Upper lobe of left lung (tissue), 6 donors: ENCODE measurements around the gene FBF1. TPM values are rescaled to one million over a fixed set of nuclear protein-coding genes. Genes with fewer than 3 reads are reported as not detected.
"Not testable (repeated sequence)": the region's sequence is repeated elsewhere in the genome, so short reads cannot be mapped to it uniquely, and the experiment has no call there.

ENCODE experiments used
- ATAC-seq, 2 donors: fragments of 200-7000 bp; cut with Tn5 transposase; one replicate each; pipeline ENCODE4 v1.9.1; 2022; ENCODE audit warnings: mild to moderate bottlenecking in 2 of 2, moderate library complexity in 2 of 2; ENCODE audit not compliant: low FRiP score in 2 of 2
- DNase-seq, 2 donors: peaks; one replicate each; pipeline ENCODE4 v3.0.0-alpha.2; 2019 to 2020
- H3K27ac ChIP-seq, 4 donors: fragments of 200-600 bp; sonication (generic); one replicate each; pipeline ENCODE4 v1.5.1; 2016 to 2019
- H3K27me3 ChIP-seq, 4 donors: fragments of 200-600 bp; sonication (generic); one replicate each; pipeline ENCODE4 v1.5.1; 2017 to 2019
- H3K36me3 ChIP-seq, 4 donors: fragments of 200-600 bp; sonication (generic); one replicate each; pipeline ENCODE4 v1.5.1; 2016 to 2019
- H3K4me1 ChIP-seq, 4 donors: fragments of 200-600 bp; sonication (generic); one replicate each; pipeline ENCODE4 v1.5.1; 2018 to 2019
- H3K4me3 ChIP-seq, 4 donors: fragments of 200-600 bp; sonication (generic); one replicate each; pipeline ENCODE4 v1.5.1; 2017 to 2019; ENCODE audit warnings: mild to moderate bottlenecking in 2 of 4, moderate library complexity in 1 of 4
- H3K9me3 ChIP-seq, 4 donors: fragments of 200-600 bp; sonication (generic); one replicate each; pipeline ENCODE4 v1.5.1; 2018 to 2019
- CTCF ChIP-seq, 6 experiments: fragments of 450-650 bp in 4 of 6; fragments of 200-600 bp in 2 of 6; sonication (generic) in 2 of 6; IDR thresholded peaks; one replicate each; pipeline ENCODE4 v1.5.1; 2016 to 2019; ENCODE audit warnings: antibody characterized with exemption in 6 of 6
- EP300 ChIP-seq, 4 donors: sonication (generic); formaldehyde crosslinking; IDR thresholded peaks; one replicate each; pipeline ENCODE4 v1.5.1; 2017; ENCODE audit warnings: antibody characterized with exemption in 4 of 4, control low read depth in 2 of 4
- POLR2A ChIP-seq, 4 donors: fragments of 450-650 bp; IDR thresholded peaks; one replicate each; pipeline ENCODE4 v1.5.1; 2016 to 2017; ENCODE audit warnings: antibody characterized with exemption in 4 of 4, mild to moderate bottlenecking in 2 of 4
- POLR2AphosphoS5 ChIP-seq, 2 donors: sonication (generic); formaldehyde crosslinking; IDR thresholded peaks; one replicate each; pipeline ENCODE4 v1.5.1; 2017; ENCODE audit warnings: antibody characterized with exemption in 2 of 2
- WGBS, 2 donors: methylation state at CpG; one replicate each; pipeline ENCODE4 v1.1.5; 2017 to 2018; 5-methylcytosine and 5-hydroxymethylcytosine counted together
- total RNA-seq, 6 donors: library from RNA; depleted of rRNA in 4 of 6; stranded (reverse); fragments of >200 nt in 4 of 6; gene quantifications; one replicate each; pipeline versions ENCODE4 v1.1.0 to v1.2.1, GENCODE V29; 2016 to 2021
- donor health status: DM: no; HTN: no; CAD: no; lungs with moderate emphysema.
- donor health status: DM: no; HTN: yes; CAD: no; lungs with severe emphysema.

Gene FBF1
- total RNA-seq, 6 donors from 2014 or later = 9.3 to 66.0 (median 14.3) TPM

GRCh38 chr17:75976175-75976848, 35.5 kb upstream of the FBF1 start:
- ATAC-seq = no peak

GRCh38 chr17:75975757-75976174, 34.9 kb upstream of the FBF1 start:
- DNase-seq (no peak), ATAC-seq (no peak)
- Histone ChIP-seq H3K27ac (peak overlapping the region in 3 of 4 donors; percentile 2 to 72 (median 57)), H3K27me3 (no peaks in the 10 kb centered on the region), H3K4me1 (peaks cover 35 to 45% (median 40%) of the 10 kb centered on the region in 4 donors), H3K4me3 (peak overlapping the region in 1 of 4 donors; percentile 77), H3K9me3 (no peaks in the 10 kb centered on the region), H3K36me3 (peaks cover 0 to 28% (median 0%) of the 10 kb centered on the region in 4 donors)
- 57 to 67% methylated on average over 5 of the region's 5 CpGs for WGBS, 2 donors
- TF ChIP-seq CTCF (IDR thresholded peaks at IDR 0.05) = no peak

More at GRCh38 chr17:75976175-75976848, 35.5 kb upstream of the FBF1 start:
- Histone ChIP-seq H3K4me1 (peaks cover 40 to 48% (median 43%) of the 10 kb centered on the region in 4 donors), H3K9me3 (no peaks in the 10 kb centered on the region), H3K27ac (peak overlapping the region in 3 of 4 donors; percentile 2 to 72 (median 57)), H3K36me3 (peaks cover 0 to 26% (median 0%) of the 10 kb centered on the region in 4 donors), H3K27me3 (no peaks in the 10 kb centered on the region), H3K4me3 (peak overlapping the region in 1 of 4 donors; percentile 77)
- no peak for TF ChIP-seq EP300 (IDR thresholded peaks at IDR 0.05)
- TF ChIP-seq POLR2AphosphoS5 (IDR thresholded peaks at IDR 0.05) = no peak
- TF ChIP-seq CTCF (IDR thresholded peaks at IDR 0.05) = no peak
- TF ChIP-seq POLR2A (IDR thresholded peaks at IDR 0.05) = no peak
- WGBS, 2 donors = 48 to 49% methylated on average over 9 of the region's 9 CpGs
- no peak for DNase-seq

GRCh38 chr17:75975187-75975586, 34.3 kb upstream of the FBF1 start:
- H3K27ac ChIP-seq = peak overlapping the region in 2 of 4 donors; percentile 2 to 72
- H3K4me1 ChIP-seq = peaks cover 30 to 45% (median 39%) of the 10 kb centered on the region in 4 donors
- H3K9me3 ChIP-seq, ATAC-seq, H3K27me3 ChIP-seq, H3K4me3 ChIP-seq, DNase-seq: not testable (repeated sequence)
- 95 to 98% methylated on average over 6 of the region's 6 CpGs for WGBS, 2 donors
- H3K36me3 ChIP-seq = peaks cover 0 to 30% (median 0%) of the 10 kb centered on the region in 4 donors

GRCh38 chr17:75970626-75971025, 29.8 kb upstream of the FBF1 start:
- DNase-seq (no peak), ATAC-seq (no peak)
- TF ChIP-seq EP300 (IDR thresholded peaks at IDR 0.05) = no peak
- TF ChIP-seq CTCF (IDR thresholded peaks at IDR 0.05) = no peak
- TF ChIP-seq POLR2A (IDR thresholded peaks at IDR 0.05) = no peak
- no peak for TF ChIP-seq POLR2AphosphoS5 (IDR thresholded peaks at IDR 0.05)
- peaks cover 3 to 23% (median 19%) of the 10 kb centered on the region in 4 donors for H3K4me1 ChIP-seq
- 93 to 98% methylated on average over 7 of the region's 7 CpGs for WGBS, 2 donors
- H3K4me3 ChIP-seq = no peak overlapping the region
- peak overlapping the region; percentile 59 to 77 (median 70) for H3K27ac ChIP-seq
- H3K27me3 ChIP-seq = no peaks in the 10 kb centered on the region
- peaks cover 0 to 50% (median 0%) of the 10 kb centered on the region in 4 donors for H3K36me3 ChIP-seq
- no peaks in the 10 kb centered on the region for H3K9me3 ChIP-seq

GRCh38 chr17:75970011-75970523, 29.2 kb upstream of the FBF1 start:
- WGBS, 2 donors = 33 to 53% methylated on average over 4 of the region's 4 CpGs
- ATAC-seq = peak in 1 of 2 donors; percentile 32

GRCh38 chr17:75969044-75969443, 28.2 kb upstream of the FBF1 start:
- not testable (repeated sequence) for ATAC-seq, H3K4me3 ChIP-seq, H3K27me3 ChIP-seq, H3K9me3 ChIP-seq
- peaks cover 0 to 17% (median 13%) of the 10 kb centered on the region in 4 donors for H3K4me1 ChIP-seq
- H3K36me3 ChIP-seq = peaks cover 0 to 46% (median 0%) of the 10 kb centered on the region in 4 donors
- whole genome bisulfite sequencing, 2 donors = 88 to 92% methylated on average over 10 of the region's 10 CpGs
- DNase-seq = peak in 1 of 2 donors; percentile 46
- H3K27ac ChIP-seq = peak overlapping the region in 3 of 4 donors; percentile 35 to 76 (median 40)

More at GRCh38 chr17:75970011-75970523, 29.2 kb upstream of the FBF1 start:
- Histone ChIP-seq H3K27me3 (no peaks in the 10 kb centered on the region), H3K9me3 (no peaks in the 10 kb centered on the region), H3K27ac (peak overlapping the region; percentile 59 to 77 (median 70)), H3K4me1 (peaks cover 0 to 18% (median 13%) of the 10 kb centered on the region in 4 donors), H3K4me3 (no peak overlapping the region), H3K36me3 (peaks cover 0 to 50% (median 0%) of the 10 kb centered on the region in 4 donors)
- DNase-seq = peak in 1 of 2 donors; percentile 35
- TF ChIP-seq CTCF (IDR thresholded peaks at IDR 0.05) (no peak), POLR2AphosphoS5 (IDR thresholded peaks at IDR 0.05) (no peak), EP300 (IDR thresholded peaks at IDR 0.05) (no peak), POLR2A (IDR thresholded peaks at IDR 0.05) (no peak)
